ENCODE data around the gene IQGAP1. TPM values are rescaled to one million over a fixed set of nuclear protein-coding genes. Genes with fewer than 3 reads are reported as not detected.
A peak's percentile ranks its signal among the peaks of the same experiment; 100 is the strongest.

The IQGAP1 gene
- total and polyA plus RNA-seq, 2 of the 13 experiments (the other 11 are each of a cell fraction or from before 2014, with no cell fraction given) = 29.5 to 37.9 TPM

DNA sequence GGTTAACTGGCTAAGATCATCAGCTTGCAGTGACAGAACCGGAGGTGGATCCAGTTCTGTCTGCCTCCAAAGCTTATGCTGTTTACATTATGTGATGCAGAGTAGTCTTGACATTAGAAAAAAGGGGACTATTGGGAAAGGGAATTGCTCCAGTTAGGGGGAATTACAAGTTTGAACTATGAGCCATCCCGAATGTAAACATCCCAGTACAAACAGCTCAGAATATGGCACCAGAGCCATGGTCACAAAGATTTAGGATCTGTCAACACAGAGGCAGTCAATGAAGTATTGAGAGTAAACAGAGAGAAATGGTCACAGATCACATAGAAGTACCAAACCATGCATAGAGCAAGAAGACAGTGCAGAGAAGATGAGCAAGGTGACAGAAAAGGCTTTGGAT lies 101.9 kb downstream of the IQGAP1 start (continued):
- TF ChIP-seq ZNF839 (CRISPR knock-in tag; IDR thresholded peaks at IDR 0.05; ENCODE audit: borderline replicate concordance) (no peak), SMAD3 (CRISPR knock-in tag; IDR thresholded peaks at IDR 0.05) (peak; percentile 83; the same call in 1 of the 2 replicates), ZFP36L1 (CRISPR knock-in tag; IDR thresholded peaks at IDR 0.05) (peak; percentile 40; the same call in 1 of the 2 replicates), ZNF556 (CRISPR knock-in tag; IDR thresholded peaks at IDR 0.05; ENCODE audit: borderline replicate concordance) (no peak), HIVEP1 (CRISPR knock-in tag; IDR thresholded peaks at IDR 0.05) (no peak), NFKBIZ (CRISPR knock-in tag; IDR thresholded peaks at IDR 0.05) (peak; percentile 64; the same call in 1 of the 2 replicates), ZSCAN25 (CRISPR knock-in tag; IDR thresholded peaks at IDR 0.05) (no peak; the same call in 1 of the 2 replicates), ZNF781 (CRISPR knock-in tag; IDR thresholded peaks at IDR 0.05; ENCODE audit: borderline replicate concordance, not compliant biosample characterization) (peak; percentile 83), SP1 (IDR thresholded peaks at IDR 0.05) (no peak), SP1 (CRISPR knock-in tag; IDR thresholded peaks at IDR 0.05) (no peak), MAFG (CRISPR knock-in tag; IDR thresholded peaks at IDR 0.05) (no peak), PCBP1 (IDR thresholded peaks at IDR 0.05; ENCODE audit: borderline replicate concordance, low read depth, low read length) (no peak), ASH2L (IDR thresholded peaks at IDR 0.05; ENCODE audit: insufficient read length, low read depth, low read length) (peak; percentile 47), ZNF747 (CRISPR knock-in tag; IDR thresholded peaks at IDR 0.05; ENCODE audit: borderline replicate concordance) (peak; percentile 82; the same call in 1 of the 2 replicates)
- TF ChIP-seq, protein P1, sequence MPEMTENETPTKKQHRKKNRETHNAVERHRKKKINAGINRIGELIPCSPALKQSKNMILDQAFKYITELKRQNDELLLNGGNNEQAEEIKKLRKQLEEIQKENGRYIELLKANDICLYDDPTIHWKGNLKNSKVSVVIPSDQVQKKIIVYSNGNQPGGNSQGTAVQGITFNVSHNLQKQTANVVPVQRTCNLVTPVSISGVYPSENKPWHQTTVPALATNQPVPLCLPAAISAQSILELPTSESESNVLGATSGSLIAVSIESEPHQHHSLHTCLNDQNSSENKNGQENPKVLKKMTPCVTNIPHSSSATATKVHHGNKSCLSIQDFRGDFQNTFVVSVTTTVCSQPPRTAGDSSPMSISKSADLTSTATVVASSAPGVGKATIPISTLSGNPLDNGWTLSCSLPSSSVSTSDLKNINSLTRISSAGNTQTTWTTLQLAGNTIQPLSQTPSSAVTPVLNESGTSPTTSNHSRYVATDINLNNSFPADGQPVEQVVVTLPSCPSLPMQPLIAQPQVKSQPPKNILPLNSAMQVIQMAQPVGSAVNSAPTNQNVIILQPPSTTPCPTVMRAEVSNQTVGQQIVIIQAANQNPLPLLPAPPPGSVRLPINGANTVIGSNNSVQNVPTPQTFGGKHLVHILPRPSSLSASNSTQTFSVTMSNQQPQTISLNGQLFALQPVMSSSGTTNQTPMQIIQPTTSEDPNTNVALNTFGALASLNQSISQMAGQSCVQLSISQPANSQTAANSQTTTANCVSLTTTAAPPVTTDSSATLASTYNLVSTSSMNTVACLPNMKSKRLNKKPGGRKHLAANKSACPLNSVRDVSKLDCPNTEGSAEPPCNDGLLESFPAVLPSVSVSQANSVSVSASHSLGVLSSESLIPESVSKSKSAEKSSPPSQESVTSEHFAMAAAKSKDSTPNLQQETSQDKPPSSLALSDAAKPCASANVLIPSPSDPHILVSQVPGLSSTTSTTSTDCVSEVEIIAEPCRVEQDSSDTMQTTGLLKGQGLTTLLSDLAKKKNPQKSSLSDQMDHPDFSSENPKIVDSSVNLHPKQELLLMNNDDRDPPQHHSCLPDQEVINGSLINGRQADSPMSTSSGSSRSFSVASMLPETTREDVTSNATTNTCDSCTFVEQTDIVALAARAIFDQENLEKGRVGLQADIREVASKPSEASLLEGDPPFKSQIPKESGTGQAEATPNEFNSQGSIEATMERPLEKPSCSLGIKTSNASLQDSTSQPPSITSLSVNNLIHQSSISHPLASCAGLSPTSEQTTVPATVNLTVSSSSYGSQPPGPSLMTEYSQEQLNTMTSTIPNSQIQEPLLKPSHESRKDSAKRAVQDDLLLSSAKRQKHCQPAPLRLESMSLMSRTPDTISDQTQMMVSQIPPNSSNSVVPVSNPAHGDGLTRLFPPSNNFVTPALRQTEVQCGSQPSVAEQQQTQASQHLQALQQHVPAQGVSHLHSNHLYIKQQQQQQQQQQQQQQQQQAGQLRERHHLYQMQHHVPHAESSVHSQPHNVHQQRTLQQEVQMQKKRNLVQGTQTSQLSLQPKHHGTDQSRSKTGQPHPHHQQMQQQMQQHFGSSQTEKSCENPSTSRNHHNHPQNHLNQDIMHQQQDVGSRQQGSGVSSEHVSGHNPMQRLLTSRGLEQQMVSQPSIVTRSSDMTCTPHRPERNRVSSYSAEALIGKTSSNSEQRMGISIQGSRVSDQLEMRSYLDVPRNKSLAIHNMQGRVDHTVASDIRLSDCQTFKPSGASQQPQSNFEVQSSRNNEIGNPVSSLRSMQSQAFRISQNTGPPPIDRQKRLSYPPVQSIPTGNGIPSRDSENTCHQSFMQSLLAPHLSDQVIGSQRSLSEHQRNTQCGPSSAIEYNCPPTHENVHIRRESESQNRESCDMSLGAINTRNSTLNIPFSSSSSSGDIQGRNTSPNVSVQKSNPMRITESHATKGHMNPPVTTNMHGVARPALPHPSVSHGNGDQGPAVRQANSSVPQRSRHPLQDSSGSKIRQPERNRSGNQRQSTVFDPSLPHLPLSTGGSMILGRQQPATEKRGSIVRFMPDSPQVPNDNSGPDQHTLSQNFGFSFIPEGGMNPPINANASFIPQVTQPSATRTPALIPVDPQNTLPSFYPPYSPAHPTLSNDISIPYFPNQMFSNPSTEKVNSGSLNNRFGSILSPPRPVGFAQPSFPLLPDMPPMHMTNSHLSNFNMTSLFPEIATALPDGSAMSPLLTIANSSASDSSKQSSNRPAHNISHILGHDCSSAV (CRISPR knock-in tag; IDR thresholded peaks at IDR 0.05; ENCODE audit: borderline replicate concordance) = no peak
- TF ChIP-seq, protein P2, sequence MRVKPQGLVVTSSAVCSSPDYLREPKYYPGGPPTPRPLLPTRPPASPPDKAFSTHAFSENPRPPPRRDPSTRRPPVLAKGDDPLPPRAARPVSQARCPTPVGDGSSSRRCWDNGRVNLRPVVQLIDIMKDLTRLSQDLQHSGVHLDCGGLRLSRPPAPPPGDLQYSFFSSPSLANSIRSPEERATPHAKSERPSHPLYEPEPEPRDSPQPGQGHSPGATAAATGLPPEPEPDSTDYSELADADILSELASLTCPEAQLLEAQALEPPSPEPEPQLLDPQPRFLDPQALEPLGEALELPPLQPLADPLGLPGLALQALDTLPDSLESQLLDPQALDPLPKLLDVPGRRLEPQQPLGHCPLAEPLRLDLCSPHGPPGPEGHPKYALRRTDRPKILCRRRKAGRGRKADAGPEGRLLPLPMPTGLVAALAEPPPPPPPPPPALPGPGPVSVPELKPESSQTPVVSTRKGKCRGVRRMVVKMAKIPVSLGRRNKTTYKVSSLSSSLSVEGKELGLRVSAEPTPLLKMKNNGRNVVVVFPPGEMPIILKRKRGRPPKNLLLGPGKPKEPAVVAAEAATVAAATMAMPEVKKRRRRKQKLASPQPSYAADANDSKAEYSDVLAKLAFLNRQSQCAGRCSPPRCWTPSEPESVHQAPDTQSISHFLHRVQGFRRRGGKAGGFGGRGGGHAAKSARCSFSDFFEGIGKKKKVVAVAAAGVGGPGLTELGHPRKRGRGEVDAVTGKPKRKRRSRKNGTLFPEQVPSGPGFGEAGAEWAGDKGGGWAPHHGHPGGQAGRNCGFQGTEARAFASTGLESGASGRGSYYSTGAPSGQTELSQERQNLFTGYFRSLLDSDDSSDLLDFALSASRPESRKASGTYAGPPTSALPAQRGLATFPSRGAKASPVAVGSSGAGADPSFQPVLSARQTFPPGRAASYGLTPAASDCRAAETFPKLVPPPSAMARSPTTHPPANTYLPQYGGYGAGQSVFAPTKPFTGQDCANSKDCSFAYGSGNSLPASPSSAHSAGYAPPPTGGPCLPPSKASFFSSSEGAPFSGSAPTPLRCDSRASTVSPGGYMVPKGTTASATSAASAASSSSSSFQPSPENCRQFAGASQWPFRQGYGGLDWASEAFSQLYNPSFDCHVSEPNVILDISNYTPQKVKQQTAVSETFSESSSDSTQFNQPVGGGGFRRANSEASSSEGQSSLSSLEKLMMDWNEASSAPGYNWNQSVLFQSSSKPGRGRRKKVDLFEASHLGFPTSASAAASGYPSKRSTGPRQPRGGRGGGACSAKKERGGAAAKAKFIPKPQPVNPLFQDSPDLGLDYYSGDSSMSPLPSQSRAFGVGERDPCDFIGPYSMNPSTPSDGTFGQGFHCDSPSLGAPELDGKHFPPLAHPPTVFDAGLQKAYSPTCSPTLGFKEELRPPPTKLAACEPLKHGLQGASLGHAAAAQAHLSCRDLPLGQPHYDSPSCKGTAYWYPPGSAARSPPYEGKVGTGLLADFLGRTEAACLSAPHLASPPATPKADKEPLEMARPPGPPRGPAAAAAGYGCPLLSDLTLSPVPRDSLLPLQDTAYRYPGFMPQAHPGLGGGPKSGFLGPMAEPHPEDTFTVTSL (CRISPR knock-in tag; IDR thresholded peaks at IDR 0.05; ENCODE audit: borderline replicate concordance) = peak; percentile 100

Measured in HepG2 (cell line).